HepG2 (cell line): ENCODE measurements around the gene S100A5. TPM values are rescaled to one million over a fixed set of nuclear protein-coding genes. Genes with fewer than 3 reads are reported as not detected.
A peak's percentile ranks its signal among the peaks of the same experiment; 100 is the strongest.

ENCODE experiments used
- ATAC-seq: fragments of 200-7000 bp; cut with Tn5 transposase; 3 replicates; pipeline ENCODE4 v1.9.1; 2020; ENCODE audit warnings: mild to moderate bottlenecking, moderate library complexity
- BruUV-seq: library from RNA; stranded (reverse); fragments of 400-500 nt; replicated peaks from 2 replicates; lab custom pipeline; 2021; lab: Mats Ljungman, UMichigan
- CTCF ChIA-PET: fragments of 300-600 bp; formaldehyde crosslinking; extraction: SDS; loops from one replicate; lab custom pipeline; 2021; ENCODE audit warnings: low total read pairs, inconsistent platforms, low intra/inter-chr PET ratio; lab: Yijun Ruan, JAX
- POLR2A ChIA-PET: fragments of 350-600 bp; sonication (Branson Sonifier 250); formaldehyde crosslinking; loops from one replicate; lab custom pipeline; 2020; ENCODE audit warnings: antibody characterized with exemption, inconsistent platforms; lab: Yijun Ruan, JAX
- DNase-seq: peaks from one replicate; pipeline ENCODE4 v3.0.0-alpha.2; 2015; ENCODE audit warnings: low spot score
- FAIRE-seq: peaks from 3 replicates; lab custom pipeline; 2011; peaks lifted over from hg19 to GRCh38; lab: Jason Lieb, UNC
- H2AFZ ChIP-seq: one replicate; pipeline ENCODE4 v1.6.1; 2011; ENCODE audit warnings: low read length, inconsistent platforms
- H3K27ac ChIP-seq: fragments of 300-600 bp; 3 replicates; pipeline ENCODE4 v1.8.0; 2011; ENCODE audit warnings: mixed run types, mild to moderate bottlenecking, mixed read lengths, low read length, inconsistent platforms; ENCODE audit not compliant: insufficient read depth; ENCODE audit errors: extremely low read length
- H3K27me3 ChIP-seq, 2 experiments: fragments of 200-600 bp in 1 of 2; 2 replicates in 1 of 2; 3 replicates in 1 of 2; pipeline versions ENCODE4 v1.6.0 to v1.8.0; 2011; ENCODE audit warnings: low read length in 2 of 2, mild to moderate bottlenecking in 2 of 2, moderate library complexity in 2 of 2, inconsistent platforms in 1 of 2; ENCODE audit not compliant: insufficient read depth in 2 of 2, control insufficient read depth in 1 of 2
- H3K36me3 ChIP-seq, 2 experiments: fragments of 200-600 bp in 1 of 2; replicated peaks in 1 of 2; 2 replicates in 1 of 2; 3 replicates in 1 of 2; pipeline versions ENCODE4 v1.5.1 to v1.8.0; 2011; ENCODE audit warnings: low read length in 2 of 2, inconsistent platforms in 1 of 2; ENCODE audit not compliant: insufficient read depth in 2 of 2, control insufficient read depth in 1 of 2
- H3K4me1 ChIP-seq: 2 replicates; pipeline ENCODE4 v1.5.1; 2012; ENCODE audit warnings: low read length, inconsistent platforms; ENCODE audit not compliant: insufficient read depth
- H3K4me2 ChIP-seq: 2 replicates; pipeline ENCODE4 v1.6.0; 2011; ENCODE audit warnings: low read depth, low read length, inconsistent platforms
- H3K4me3 ChIP-seq, 3 experiments: fragments of 200-600 bp in 1 of 3; sonication (generic), shearing (Covaris generic) in 1 of 3; replicated peaks in 1 of 3; 2 replicates each; pipeline ENCODE4 v1.5.1; 2011 to 2016; ENCODE audit warnings: low read length in 3 of 3, inconsistent platforms in 2 of 3, low read depth in 2 of 3, mild to moderate bottlenecking in 2 of 3, control low read depth in 1 of 3, mixed read lengths in 1 of 3; ENCODE audit not compliant: insufficient read depth in 1 of 3
- H3K79me2 ChIP-seq: one replicate; pipeline ENCODE4 v1.6.1; 2011; ENCODE audit warnings: low read length, inconsistent platforms; ENCODE audit not compliant: insufficient read depth
- H3K9ac ChIP-seq: 2 replicates; pipeline ENCODE4 v1.6.0; 2011; ENCODE audit warnings: mild to moderate bottlenecking, low read depth, low read length, inconsistent platforms; ENCODE audit not compliant: insufficient read depth
- H3K9me3 ChIP-seq: 2 replicates; pipeline ENCODE4 v1.5.1; 2012; ENCODE audit warnings: mild to moderate bottlenecking, low read length
- H4K20me1 ChIP-seq: 2 replicates; pipeline ENCODE4 v1.6.0; 2011; ENCODE audit warnings: inconsistent platforms, mild to moderate bottlenecking, low read length, moderate library complexity; ENCODE audit not compliant: insufficient read depth
- CEBPZ ChIP-seq: IDR thresholded peaks from 2 replicates; pipeline ENCODE4 v1.6.1; 2012; ENCODE audit warnings: low read length, improper control_type of control experiment
- CREB1 ChIP-seq, 2 experiments: fragments of 450-650 bp in 1 of 2; IDR thresholded peaks; 2 replicates each; pipeline ENCODE4 v1.6.1; 2016 to 2017; ENCODE audit warnings: control low read depth in 1 of 2, mild to moderate bottlenecking in 1 of 2, missing compliant biosample characterization in 1 of 2, missing genetic modification characterization in 1 of 2
- FOXP1 ChIP-seq, 2 experiments: fragments of 450-650 bp in 1 of 2; IDR thresholded peaks; 2 replicates each; pipeline ENCODE4 v1.6.1; 2017 to 2018; ENCODE audit warnings: antibody characterized with exemption in 1 of 2
- PTBP1 ChIP-seq: fragments of 200-400 bp; formaldehyde crosslinking; IDR thresholded peaks from 2 replicates; pipeline ENCODE4 v1.6.1; 2018; ENCODE audit warnings: low read length, low read depth; ENCODE audit not compliant: poor library complexity, severe bottlenecking
- RBM22 ChIP-seq: fragments of 200-400 bp; formaldehyde crosslinking; optimal IDR thresholded peaks from 2 replicates; pipeline ENCODE3; 2017; ENCODE audit warnings: mild to moderate bottlenecking, low read length, moderate library complexity
- REXO4 ChIP-seq: sonication (generic); formaldehyde crosslinking; IDR thresholded peaks from 2 replicates; pipeline ENCODE4 v1.8.0; 2022; ENCODE audit warnings: missing genetic modification reagents, mild to moderate bottlenecking, borderline replicate concordance
- SCMH1 ChIP-seq: sonication (generic); formaldehyde crosslinking; IDR thresholded peaks from 2 replicates; pipeline ENCODE4 v1.9.0; 2021; ENCODE audit warnings: missing genetic modification reagents, mild to moderate bottlenecking, borderline replicate concordance
- WGBS: methylation state at CpG from one replicate; pipeline ENCODE4 v1.1.6; 2017; ENCODE audit warnings: low lambda C conversion rate; 5-methylcytosine and 5-hydroxymethylcytosine counted together
- in situ Hi-C: cut with HindIII; loops from 2 replicates; pipeline ENCODE4 v1.10.0; 2017; ENCODE audit warnings: low pct_unique_long_range_greater_than_20kb; ENCODE audit not compliant: extremely low pct_ligation_motif_present
- intact Hi-C: fragments of 100-400 bp; cut with micrococcal nuclease; formaldehyde crosslinking; loops from one replicate; pipeline ENCODE4 v1.10.0; 2022; ENCODE audit not compliant: unreplicated experiment
- polyA plus RNA-seq, 8 experiments: library from polyadenylated mRNA; depleted of rRNA in 3 of 8; stranded (reverse) in 7 of 8; unstranded in 1 of 8; fragments of >200 nt; fragmentation: Illumina TruSeq in 4 of 8; extraction: Trizol in 4 of 8; gene quantifications; 2 replicates each; pipeline versions ENCODE4 v1.2.1 to v1.2.3, GENCODE V29; 2011 to 2016; ENCODE audit warnings: low read depth in 4 of 8, missing spikeins in 1 of 8, mixed read lengths in 1 of 8; ENCODE audit not compliant: insufficient read depth in 1 of 8
- total RNA-seq, 5 experiments: library from RNA; depleted of rRNA; stranded (reverse); fragments of >200 nt; fragmentation: Illumina TruSeq; extraction: Trizol; gene quantifications; 2 replicates each; pipeline ENCODE4 v1.2.3, GENCODE V29; 2016; ENCODE audit warnings: low read depth in 1 of 5
- TF ChIP-seq, protein P1 (sequence below): sonication (generic); formaldehyde crosslinking; IDR thresholded peaks from 2 replicates; pipeline ENCODE4 v1.4.0; 2020; ENCODE audit warnings: mild to moderate bottlenecking, missing genetic modification reagents
- TF ChIP-seq, protein P2 (sequence below): sonication (generic); formaldehyde crosslinking; IDR thresholded peaks from 2 replicates; pipeline ENCODE4 v1.5.0; 2020; ENCODE audit warnings: missing genetic modification reagents
- TF ChIP-seq, protein P3 (sequence below): sonication (generic); formaldehyde crosslinking; IDR thresholded peaks from 2 replicates; pipeline ENCODE4 v1.5.1; 2020; ENCODE audit warnings: mild to moderate bottlenecking, missing genetic modification reagents, moderate library complexity
- TF ChIP-seq, protein P4 (sequence below): IDR thresholded peaks from 2 replicates; pipeline ENCODE4 v1.6.1; 2012; ENCODE audit warnings: inconsistent platforms

The S100A5 gene
- total and polyA plus RNA-seq, 2 of the 13 experiments (the other 11 are each of a cell fraction or from before 2014, with no cell fraction given): not detected

DNA sequence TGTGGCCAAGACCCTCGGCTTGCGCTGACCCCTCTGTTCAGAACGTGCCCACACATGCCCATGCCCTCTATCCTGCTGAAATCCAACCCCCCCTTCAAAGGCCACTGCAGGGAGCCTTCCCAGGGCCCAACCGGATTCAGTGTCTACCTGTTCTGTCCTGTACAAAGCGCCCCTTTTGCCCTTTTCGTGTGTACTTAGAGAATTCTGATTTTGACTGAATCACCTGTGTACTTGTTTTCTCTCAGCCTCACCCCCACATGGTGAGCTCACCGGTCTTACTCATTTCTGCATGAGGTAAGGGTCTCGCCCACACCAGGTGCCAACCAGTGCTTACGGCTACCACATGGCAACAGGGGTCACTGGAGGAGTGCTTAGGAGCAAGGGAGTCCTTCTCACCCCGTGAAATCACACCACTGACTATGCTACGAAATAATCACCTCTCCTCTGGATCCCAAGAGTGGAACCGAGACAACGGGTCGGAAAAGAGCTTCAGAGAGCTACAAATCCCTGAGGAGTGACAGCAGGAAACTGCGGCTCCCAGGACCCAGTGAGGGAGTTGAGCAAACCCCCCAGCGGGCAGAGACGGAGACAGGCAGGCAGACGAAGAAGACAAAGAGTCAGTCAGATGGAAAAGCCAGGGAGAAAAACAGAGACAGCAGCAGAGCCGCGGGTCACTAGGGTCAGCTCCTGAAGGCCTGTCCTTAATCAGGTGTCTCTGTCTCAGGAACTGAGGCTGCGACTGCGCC, 27.1 kb upstream of the S100A5 start:
- Histone ChIP-seq H3K4me2 (peak overlapping the region; percentile 82), H3K79me2 (no peaks in the 10 kb centered on the region), H3K4me1 (peaks cover 61% of the 10 kb centered on the region), H4K20me1 (no peaks in the 10 kb centered on the region), H3K9me3 (no peaks in the 10 kb centered on the region), H3K27me3 (no peaks in the 10 kb centered on the region), H3K36me3 (no peaks in the 10 kb centered on the region), H3K4me3 (peak overlapping the region in 1 of 3 experiments; percentile 59; a peak in 2 of 6 replicates), H2AFZ (no peak overlapping the region), H3K9ac (peak overlapping the region; percentile 29; the same call in 1 of the 2 replicates), H3K27ac (peak overlapping the region; percentile 32)
- intact Hi-C loops: loop anchor here (1.0 kb wide), 2 partner anchors 34 to 56 kb away; no protein-coding TSS in a partner anchor
- whole genome bisulfite sequencing: 85% methylated on average over 22 of the region's 22 CpGs
- DNase-seq: peak; percentile 50
- ChIA-PET CTCF (interaction anchor here (2.9 to 3.5 kb wide), 2 partner anchors 35 to 57 kb away, joined by 42 to 63 read pairs; no protein-coding TSS in a partner anchor), POLR2A (interaction anchor here (0.8 to 1.8 kb wide), 12 partner anchors 11 to 201 kb away, joined by 3 to 19 read pairs (median 5); partner anchors contain the start of genes CHTOP, INTS3, S100A13 and S100A16)
- in situ Hi-C loops: loop anchor here (5.0 kb wide), 2 partner anchors 35 to 60 kb away; no protein-coding TSS in a partner anchor
- no peak for FAIRE-seq
- no TSS peak for BruUV-seq
- ATAC-seq: no peak
- TF ChIP-seq, protein P1, sequence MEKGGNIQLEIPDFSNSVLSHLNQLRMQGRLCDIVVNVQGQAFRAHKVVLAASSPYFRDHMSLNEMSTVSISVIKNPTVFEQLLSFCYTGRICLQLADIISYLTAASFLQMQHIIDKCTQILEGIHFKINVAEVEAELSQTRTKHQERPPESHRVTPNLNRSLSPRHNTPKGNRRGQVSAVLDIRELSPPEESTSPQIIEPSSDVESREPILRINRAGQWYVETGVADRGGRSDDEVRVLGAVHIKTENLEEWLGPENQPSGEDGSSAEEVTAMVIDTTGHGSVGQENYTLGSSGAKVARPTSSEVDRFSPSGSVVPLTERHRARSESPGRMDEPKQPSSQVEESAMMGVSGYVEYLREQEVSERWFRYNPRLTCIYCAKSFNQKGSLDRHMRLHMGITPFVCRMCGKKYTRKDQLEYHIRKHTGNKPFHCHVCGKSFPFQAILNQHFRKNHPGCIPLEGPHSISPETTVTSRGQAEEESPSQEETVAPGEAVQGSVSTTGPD (CRISPR knock-in tag): no peak
- TF ChIP-seq REXO4 (no peak), PTBP1 (no peak), CEBPZ (no peak), RBM22 (no peak), SCMH1 (CRISPR knock-in tag) (no peak), CREB1 (IDR thresholded peaks at IDR 0.05) (no peak), CREB1 (CRISPR knock-in tag; IDR thresholded peaks at IDR 0.05) (no peak), FOXP1 (IDR thresholded peaks at IDR 0.05) (no peak), FOXP1 (CRISPR knock-in tag; IDR thresholded peaks at IDR 0.05) (no peak)
- TF ChIP-seq, protein P2, sequence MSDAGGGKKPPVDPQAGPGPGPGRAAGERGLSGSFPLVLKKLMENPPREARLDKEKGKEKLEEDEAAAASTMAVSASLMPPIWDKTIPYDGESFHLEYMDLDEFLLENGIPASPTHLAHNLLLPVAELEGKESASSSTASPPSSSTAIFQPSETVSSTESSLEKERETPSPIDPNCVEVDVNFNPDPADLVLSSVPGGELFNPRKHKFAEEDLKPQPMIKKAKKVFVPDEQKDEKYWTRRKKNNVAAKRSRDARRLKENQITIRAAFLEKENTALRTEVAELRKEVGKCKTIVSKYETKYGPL (CRISPR knock-in tag): no peak
- TF ChIP-seq, protein P3, sequence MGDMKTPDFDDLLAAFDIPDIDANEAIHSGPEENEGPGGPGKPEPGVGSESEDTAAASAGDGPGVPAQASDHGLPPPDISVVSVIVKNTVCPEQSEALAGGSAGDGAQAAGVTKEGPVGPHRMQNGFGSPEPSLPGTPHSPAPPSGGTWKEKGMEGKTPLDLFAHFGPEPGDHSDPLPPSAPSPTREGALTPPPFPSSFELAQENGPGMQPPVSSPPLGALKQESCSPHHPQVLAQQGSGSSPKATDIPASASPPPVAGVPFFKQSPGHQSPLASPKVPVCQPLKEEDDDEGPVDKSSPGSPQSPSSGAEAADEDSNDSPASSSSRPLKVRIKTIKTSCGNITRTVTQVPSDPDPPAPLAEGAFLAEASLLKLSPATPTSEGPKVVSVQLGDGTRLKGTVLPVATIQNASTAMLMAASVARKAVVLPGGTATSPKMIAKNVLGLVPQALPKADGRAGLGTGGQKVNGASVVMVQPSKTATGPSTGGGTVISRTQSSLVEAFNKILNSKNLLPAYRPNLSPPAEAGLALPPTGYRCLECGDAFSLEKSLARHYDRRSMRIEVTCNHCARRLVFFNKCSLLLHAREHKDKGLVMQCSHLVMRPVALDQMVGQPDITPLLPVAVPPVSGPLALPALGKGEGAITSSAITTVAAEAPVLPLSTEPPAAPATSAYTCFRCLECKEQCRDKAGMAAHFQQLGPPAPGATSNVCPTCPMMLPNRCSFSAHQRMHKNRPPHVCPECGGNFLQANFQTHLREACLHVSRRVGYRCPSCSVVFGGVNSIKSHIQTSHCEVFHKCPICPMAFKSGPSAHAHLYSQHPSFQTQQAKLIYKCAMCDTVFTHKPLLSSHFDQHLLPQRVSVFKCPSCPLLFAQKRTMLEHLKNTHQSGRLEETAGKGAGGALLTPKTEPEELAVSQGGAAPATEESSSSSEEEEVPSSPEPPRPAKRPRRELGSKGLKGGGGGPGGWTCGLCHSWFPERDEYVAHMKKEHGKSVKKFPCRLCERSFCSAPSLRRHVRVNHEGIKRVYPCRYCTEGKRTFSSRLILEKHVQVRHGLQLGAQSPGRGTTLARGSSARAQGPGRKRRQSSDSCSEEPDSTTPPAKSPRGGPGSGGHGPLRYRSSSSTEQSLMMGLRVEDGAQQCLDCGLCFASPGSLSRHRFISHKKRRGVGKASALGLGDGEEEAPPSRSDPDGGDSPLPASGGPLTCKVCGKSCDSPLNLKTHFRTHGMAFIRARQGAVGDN: no peak
- TF ChIP-seq, protein P4, sequence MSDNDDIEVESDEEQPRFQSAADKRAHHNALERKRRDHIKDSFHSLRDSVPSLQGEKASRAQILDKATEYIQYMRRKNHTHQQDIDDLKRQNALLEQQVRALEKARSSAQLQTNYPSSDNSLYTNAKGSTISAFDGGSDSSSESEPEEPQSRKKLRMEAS: no peak
